ACHN (cell line): ENCODE measurements around the gene PTDSS2.

ENCODE experiments used
- DNase-seq: peaks from one replicate; pipeline ENCODE4 v3.0.0-alpha.2; 2015
- in situ Hi-C: cut with HindIII; loops from 2 replicates; pipeline ENCODE4 v1.10.0; 2017; ENCODE audit warnings: low sequenced_read_pairs, low pct_ligation_motif_present, low pct_unique_long_range_greater_than_20kb

PTDSS2 gene

DNA sequence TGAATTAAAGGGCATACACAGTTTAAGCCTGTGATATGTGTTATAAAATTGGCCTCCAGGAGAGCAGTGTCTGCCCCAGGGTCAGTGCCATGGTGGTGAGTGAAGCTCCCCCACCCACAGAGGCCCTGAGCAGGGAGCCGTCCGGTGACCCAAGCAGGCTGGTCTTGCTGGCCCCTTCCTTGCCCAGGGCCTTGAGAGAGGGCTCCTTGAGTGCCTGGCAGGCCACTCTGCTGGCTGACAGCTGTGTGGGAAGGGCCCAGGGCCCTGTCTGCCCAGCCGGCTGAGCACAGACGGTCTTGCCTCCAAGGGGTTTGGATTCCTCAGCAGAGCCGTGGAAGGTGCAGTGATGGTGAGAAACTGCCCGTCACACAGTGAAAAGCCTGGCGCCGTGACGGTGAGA, 25.9 kb downstream of the PTDSS2 start:
- in situ Hi-C loops, result no loop called here

DNA sequence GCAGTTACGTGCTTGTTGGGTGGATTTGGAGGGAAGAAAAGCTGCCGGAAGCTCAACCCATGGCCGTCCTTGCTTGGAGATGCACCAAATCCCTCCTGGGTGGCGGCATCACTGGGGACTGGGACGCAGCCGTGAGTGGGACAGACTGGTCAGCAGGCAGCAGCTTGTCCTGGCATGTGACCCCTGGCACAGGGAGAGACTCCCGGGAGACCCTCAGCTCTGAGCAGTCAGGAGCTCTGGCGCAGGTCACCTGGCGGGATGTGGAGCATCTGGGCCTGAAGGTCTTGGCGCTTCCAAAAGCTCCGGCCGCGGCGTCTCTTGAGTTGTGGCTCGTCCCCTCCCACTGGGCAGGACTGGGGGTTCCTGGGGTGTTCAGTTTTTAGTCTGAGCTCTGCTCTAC, 26.3 kb downstream of the PTDSS2 start:
- in situ Hi-C loops, result no loop called here

More for the DNA sequence above, 25.9 kb downstream of the PTDSS2 start:
- no peak for DNase-seq

DNA sequence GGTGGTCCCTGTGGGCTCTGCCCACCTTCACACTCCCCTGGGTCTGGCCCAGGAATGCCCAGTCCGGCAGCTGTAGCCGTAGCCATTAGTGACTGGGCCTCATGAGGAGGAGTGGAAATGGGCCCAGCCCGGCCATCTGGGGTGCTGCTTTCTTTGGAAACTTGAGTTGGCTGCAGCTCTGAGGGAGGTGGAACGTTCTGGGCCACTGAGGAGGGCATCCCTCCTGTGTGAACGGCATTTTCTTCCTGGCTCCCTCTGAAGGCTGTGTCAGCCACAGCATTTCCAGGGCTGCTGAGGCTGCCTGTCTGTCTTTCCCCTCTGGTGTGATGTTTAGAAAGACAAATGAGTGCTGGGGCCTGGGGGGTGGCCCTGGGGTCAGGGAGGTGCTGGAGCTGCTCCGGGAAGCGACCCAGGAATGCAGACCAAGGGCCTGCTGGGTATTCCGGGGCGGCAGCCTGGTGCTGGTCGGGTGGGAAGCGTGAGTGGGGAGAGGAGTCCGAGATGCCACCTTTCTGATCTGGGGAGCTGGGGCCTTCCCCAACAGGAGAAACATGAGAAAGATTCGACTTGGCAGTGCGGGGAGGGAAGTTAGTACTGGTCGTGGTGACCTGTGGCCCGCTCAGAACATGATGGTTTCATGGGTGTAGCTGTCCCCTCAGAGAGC, 27.1 kb downstream of the PTDSS2 start:
- no peak for DNase-seq
- in situ Hi-C loops, result no loop called here

More for the DNA sequence above, 26.3 kb downstream of the PTDSS2 start:
- no peak for DNase-seq

- in situ Hi-C loops, result no loop called here
- DNase-seq, result no peak
Observed at GRCh38 chr11:479311-479710, 29.2 kb downstream of the PTDSS2 start.

- in situ Hi-C loops, result no loop called here
- DNase-seq, result no peak
Observed at GRCh38 chr11:484616-485015, 34.5 kb downstream of the PTDSS2 start.

- DNase-seq, result no peak
- in situ Hi-C loops, result no loop called here
Observed at GRCh38 chr11:486189-486588, 36.1 kb downstream of the PTDSS2 start.

DNA sequence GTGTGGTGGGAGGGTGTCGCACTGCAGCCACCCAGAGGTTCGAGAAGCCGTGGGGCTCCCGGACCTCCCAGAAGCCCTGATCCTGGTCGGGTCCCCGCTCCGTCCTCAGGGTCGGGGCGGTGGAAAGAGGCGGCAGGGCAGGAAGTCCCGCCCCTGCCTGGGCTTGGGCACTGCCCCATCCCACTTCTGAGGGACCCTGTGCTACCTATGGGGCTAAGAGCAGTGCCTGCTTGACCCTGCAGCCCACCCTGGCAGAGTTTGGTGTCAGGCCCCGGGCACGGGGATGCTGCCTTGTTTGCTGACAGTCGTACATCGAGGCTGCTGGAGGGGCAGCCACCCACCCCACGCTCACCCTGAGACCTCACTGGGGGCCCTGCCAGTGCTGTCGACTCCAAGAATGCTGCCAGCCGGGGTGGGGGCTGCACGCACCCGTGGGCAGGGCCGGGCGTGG, 37.5 kb downstream of the PTDSS2 start:
- in situ Hi-C loops, result no loop called here

DNA sequence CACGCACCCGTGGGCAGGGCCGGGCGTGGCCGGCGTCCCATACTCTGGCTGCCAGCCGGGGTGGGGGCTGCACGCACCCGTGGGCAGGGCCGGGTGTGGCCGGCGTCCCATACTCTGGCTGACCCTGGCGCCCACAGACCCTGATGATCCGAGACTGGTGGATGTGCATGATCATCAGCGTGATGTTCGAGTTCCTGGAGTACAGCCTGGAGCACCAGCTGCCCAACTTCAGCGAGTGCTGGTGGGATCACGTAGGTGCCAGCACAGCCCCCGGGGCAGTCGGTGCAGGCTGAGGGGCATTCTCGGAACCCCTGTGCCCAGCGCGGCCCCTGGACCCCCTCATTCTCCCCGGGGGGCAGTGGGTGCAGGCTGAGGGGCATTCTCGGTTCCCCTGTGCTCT, 38.0 kb downstream of the PTDSS2 start:
- no peak for DNase-seq
- in situ Hi-C loops, result no loop called here

More for the DNA sequence above, 37.5 kb downstream of the PTDSS2 start:
- DNase-seq, result no peak

DNA sequence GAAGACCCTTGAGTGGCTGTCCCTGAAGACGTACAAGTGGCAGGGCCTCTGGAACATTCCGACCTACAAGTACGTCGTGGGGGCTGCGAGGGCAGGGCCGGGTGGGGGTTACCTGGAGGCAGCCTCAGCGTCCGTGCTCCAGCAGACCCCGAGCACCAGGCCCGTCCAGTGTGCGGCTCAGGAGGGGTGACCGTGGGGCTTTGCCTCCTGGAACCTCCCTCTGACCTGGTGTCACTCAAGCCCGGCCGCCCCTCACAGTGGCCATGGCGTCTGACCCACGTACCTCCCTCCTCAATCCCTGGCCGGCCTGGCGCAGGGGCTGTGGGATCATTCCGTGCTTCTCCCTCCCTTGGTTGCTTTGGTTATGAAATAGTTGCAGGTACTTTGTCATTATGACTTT, 38.5 kb downstream of the PTDSS2 start:
- no peak for DNase-seq
- in situ Hi-C loops, result no loop called here

GRCh38 chr11:488992-489391, 38.9 kb downstream of the PTDSS2 start:
- in situ Hi-C loops, result no loop called here
- no peak for DNase-seq

GRCh38 chr11:489610-490185, 39.6 kb downstream of the PTDSS2 start:
- DNase-seq, result no peak

GRCh38 chr11:490186-490929, 40.3 kb downstream of the PTDSS2 start:
- in situ Hi-C loops, result no loop called here
- no peak for DNase-seq

More at GRCh38 chr11:489610-490185, 39.6 kb downstream of the PTDSS2 start:
- in situ Hi-C loops, result no loop called here

DNA sequence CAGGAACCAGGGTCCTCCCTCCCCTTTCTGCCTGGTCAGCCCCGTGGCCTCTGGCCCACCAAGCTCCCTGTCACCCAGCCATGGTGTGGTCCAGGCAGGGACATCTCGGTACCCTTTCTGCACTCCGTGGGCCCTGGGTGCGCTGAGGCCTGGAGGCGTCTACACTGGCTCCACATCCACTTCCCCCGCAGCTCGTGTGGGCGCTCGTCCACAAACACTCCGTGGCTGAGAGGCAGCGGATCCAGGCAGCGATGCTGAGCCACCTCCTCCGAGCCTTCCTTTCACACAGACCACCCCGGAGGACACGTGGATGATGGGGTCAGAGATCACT, 40.8 kb downstream of the PTDSS2 start:
- DNase-seq, result no peak
- in situ Hi-C loops, result no loop called here

DNA sequence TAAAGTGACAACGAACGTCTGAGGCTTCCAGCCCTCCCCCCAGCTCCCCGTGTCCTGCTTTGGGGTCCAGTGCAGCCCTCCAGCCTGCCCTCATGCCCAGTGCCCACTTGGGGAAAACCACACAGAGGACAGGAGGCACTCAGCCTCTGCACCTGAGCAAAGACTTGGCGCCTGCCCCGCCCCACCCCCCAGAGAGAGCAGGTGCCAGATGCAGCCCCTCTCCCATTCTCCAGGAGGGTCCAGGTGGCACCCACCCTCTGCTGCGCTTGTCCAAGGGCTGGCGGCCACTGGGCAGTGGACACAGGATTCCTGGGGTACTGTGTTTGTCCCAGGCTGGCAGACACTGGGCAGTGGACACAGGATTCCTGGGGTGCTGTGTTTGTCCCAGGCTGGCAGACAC, 41.3 kb downstream of the PTDSS2 start:
- DNase-seq, result no peak
- in situ Hi-C loops, result no loop called here

- no peak for DNase-seq
- in situ Hi-C loops, result no loop called here
Observed at GRCh38 chr11:492427-493226, 42.5 kb downstream of the PTDSS2 start.

DNA sequence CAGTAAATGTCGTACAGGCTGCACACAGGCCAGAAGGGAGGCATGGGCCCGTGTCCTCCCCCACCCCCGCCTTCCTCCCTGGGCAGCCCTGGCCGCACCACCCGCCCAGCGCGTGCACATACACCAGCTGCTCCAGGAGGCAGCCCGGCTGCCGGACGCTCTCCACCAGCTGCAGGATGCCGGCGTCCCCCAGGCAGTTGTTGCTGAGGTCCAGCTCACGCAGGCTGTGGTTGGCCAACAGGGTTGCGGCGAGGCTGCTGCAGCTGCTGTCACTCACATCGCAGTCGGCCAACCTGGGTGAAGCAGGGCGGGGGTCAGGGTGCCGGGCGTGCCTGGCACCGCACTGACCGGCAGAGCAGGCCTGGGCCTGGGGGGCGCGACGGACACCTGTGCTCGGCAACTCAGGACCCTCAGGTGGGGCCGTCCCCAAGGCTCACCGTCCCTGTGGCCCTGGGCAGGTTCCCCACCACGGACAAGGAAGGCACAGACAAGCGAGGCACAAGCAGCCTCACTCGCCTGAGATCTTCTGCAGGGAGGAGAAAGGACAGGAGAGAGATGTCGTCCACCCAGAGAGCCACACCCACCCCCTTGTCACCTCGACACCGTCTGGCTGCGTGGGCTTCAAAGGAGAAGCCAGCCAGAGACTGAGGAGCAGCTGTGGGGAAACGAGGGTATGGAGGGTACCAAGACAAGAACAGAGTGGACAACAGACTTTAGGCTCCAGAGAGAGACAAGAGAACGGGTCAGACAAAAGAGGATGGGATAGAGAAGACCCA, 44.9 kb downstream of the PTDSS2 start:
- in situ Hi-C loops, result no loop called here
- no peak for DNase-seq

DNA sequence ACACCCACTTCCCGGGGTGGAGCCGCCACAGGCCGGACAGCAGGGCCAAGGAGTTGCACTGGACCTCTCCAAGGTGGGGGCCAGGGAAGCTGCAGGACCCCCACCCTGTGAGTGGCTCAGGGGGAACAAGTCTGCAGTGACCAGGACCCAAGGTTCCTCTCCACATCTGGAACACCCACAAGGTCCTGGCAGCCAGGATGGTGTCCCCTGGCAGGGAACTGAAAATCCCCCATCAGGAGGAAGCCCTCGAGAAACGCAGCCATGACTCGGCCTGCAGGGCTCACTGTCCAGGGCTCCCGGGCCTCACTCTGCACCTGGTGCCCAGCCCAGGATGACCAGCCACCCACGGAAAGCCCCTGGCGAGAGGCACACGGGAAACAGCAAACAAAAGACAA, 45.5 kb downstream of the PTDSS2 start:
- in situ Hi-C loops, result no loop called here

GRCh38 chr11:496834-497564, 46.9 kb downstream of the PTDSS2 start:
- in situ Hi-C loops, result no loop called here
- no peak for DNase-seq

More for the DNA sequence above, 45.5 kb downstream of the PTDSS2 start:
- DNase-seq, result no peak
